Measurements from ENCODE around the gene KIF6.

KIF6 gene

DNA sequence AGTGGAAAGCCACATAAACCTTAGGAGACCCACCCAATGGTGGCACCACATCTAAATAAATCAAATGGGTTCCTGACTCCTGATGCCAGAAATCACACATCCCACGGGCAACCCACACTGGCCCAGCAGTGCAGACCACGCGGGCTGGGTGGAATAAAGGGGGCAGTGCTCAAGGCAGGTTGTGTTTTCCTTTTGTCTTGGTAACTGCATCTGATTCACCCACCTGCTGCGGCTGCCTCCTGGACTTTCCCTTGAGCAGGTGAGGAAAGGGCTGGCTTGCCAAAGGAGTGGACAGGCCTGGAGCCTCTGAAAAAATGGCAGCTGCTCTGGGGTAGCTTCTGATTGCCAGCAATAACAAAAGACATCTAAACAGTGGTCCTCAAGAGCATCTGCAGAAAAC is 283.2 kb downstream of the KIF6 start:
- no peak for TF ChIP-seq CTCF (IDR thresholded peaks at IDR 0.05; ENCODE audit: extremely low read depth, insufficient read depth, missing control alignments)
- in situ Hi-C loops (cut with MboI; ENCODE audit: low pct_unique_long_range_greater_than_20kb, low sequenced_read_pairs, unreplicated experiment), result no loop called here
- DNase-seq (ENCODE audit: low spot score), result no peak

DNA sequence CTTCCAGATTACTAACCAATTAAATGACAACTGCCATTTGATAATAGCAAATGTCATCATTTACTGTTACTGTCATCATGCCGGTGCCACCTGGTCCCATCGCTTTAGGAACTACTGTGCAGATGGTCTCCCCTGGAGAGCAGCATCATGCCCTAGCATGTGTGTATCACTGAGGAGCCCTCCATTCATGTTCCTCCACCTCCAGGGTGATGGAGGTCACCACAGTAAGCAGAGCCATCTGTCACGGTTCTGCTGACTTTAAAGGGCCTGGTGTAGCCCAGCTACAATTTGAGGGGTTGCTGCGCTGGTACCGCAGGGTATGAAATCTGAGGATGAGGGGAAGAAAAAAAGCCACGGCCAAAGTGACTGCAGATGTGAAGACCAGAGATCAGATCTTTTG is 283.9 kb downstream of the KIF6 start:
- TF ChIP-seq CTCF (IDR thresholded peaks at IDR 0.05; ENCODE audit: extremely low read depth, insufficient read depth, missing control alignments), result no peak
- in situ Hi-C loops (cut with MboI; ENCODE audit: low pct_unique_long_range_greater_than_20kb, low sequenced_read_pairs, unreplicated experiment), result no loop called here

GRCh38 chr6:39440039-39440426 is 285.2 kb downstream of the KIF6 start:
- no peak for DNase-seq (ENCODE audit: low spot score)

More for the DNA sequence above, 283.9 kb downstream of the KIF6 start:
- DNase-seq (ENCODE audit: low spot score), result no peak

GRCh38 chr6:39439342-39440038 is 285.7 kb downstream of the KIF6 start:
- no peak for DNase-seq (ENCODE audit: low spot score)
- TF ChIP-seq CTCF (IDR thresholded peaks at IDR 0.05; ENCODE audit: extremely low read depth, insufficient read depth, missing control alignments), result no peak
- in situ Hi-C loops (cut with MboI; ENCODE audit: low pct_unique_long_range_greater_than_20kb, low sequenced_read_pairs, unreplicated experiment), result no loop called here

More at GRCh38 chr6:39440039-39440426, 285.2 kb downstream of the KIF6 start:
- in situ Hi-C loops (cut with MboI; ENCODE audit: low pct_unique_long_range_greater_than_20kb, low sequenced_read_pairs, unreplicated experiment), result no loop called here
- no peak for TF ChIP-seq CTCF (IDR thresholded peaks at IDR 0.05; ENCODE audit: extremely low read depth, insufficient read depth, missing control alignments)

GRCh38 chr6:39433630-39434029 is 291.6 kb downstream of the KIF6 start:
- no peak for DNase-seq (ENCODE audit: low spot score)
- in situ Hi-C loops (cut with MboI; ENCODE audit: low pct_unique_long_range_greater_than_20kb, low sequenced_read_pairs, unreplicated experiment), result no loop called here
- TF ChIP-seq CTCF (IDR thresholded peaks at IDR 0.05; ENCODE audit: extremely low read depth, insufficient read depth, missing control alignments), result no peak

GRCh38 chr6:39432330-39433025 is 292.7 kb downstream of the KIF6 start:
- DNase-seq (ENCODE audit: low spot score), result no peak
- no peak for TF ChIP-seq CTCF (IDR thresholded peaks at IDR 0.05; ENCODE audit: extremely low read depth, insufficient read depth, missing control alignments)
- in situ Hi-C loops (cut with MboI; ENCODE audit: low pct_unique_long_range_greater_than_20kb, low sequenced_read_pairs, unreplicated experiment), result no loop called here
